ENCODE results near the gene RNF223. TPM values are rescaled to one million over a fixed set of nuclear protein-coding genes. Genes with fewer than 3 reads are reported as not detected.
"Not testable (repeated sequence)": the region's sequence is repeated elsewhere in the genome, so short reads cannot be mapped to it uniquely, and the experiment has no call there.

RNF223 gene
- total RNA-seq, 1 donor from 2014 or later, result not detected

- intact Hi-C loops (cut with DNase I), result no loop called here
- DNase-seq (ENCODE audit: low spot score), result no peak
Measured at GRCh38 chr1:1040004-1040991, 33.8 kb downstream of the RNF223 start.

- DNase-seq (ENCODE audit: low spot score), result no peak
- intact Hi-C loops (cut with DNase I), result no loop called here
Measured at GRCh38 chr1:1039145-1039910, 34.8 kb downstream of the RNF223 start.

- DNase-seq (ENCODE audit: low spot score), result no peak
- intact Hi-C loops (cut with DNase I), result no loop called here
Measured at GRCh38 chr1:1038694-1039093, 35.4 kb downstream of the RNF223 start.

GRCh38 chr1:1037366-1038327 lies 36.5 kb downstream of the RNF223 start:
- intact Hi-C loops (cut with DNase I), result no loop called here
- no peak for DNase-seq (ENCODE audit: low spot score)

GRCh38 chr1:1035291-1035943 lies 38.7 kb downstream of the RNF223 start:
- intact Hi-C loops (cut with DNase I), result no loop called here

GRCh38 chr1:1034439-1034781 lies 39.7 kb downstream of the RNF223 start:
- no peak for DNase-seq (ENCODE audit: low spot score)
- intact Hi-C loops (cut with DNase I), result no loop called here

More at GRCh38 chr1:1035291-1035943, 38.7 kb downstream of the RNF223 start:
- no peak for DNase-seq (ENCODE audit: low spot score)

- intact Hi-C loops (cut with DNase I), result loop anchor here (2.0 kb wide), 1 partner anchor 29 kb away; no protein-coding TSS in a partner anchor
- DNase-seq (ENCODE audit: low spot score), result no peak
Measured at GRCh38 chr1:1033731-1034438, 40.2 kb downstream of the RNF223 start.

GRCh38 chr1:1033009-1033587 lies 41.0 kb downstream of the RNF223 start:
- intact Hi-C loops (cut with DNase I), result loop anchor here (2.0 kb wide), 1 partner anchor 30 kb away; no protein-coding TSS in a partner anchor

GRCh38 chr1:1032424-1032823 lies 41.7 kb downstream of the RNF223 start:
- no peak for DNase-seq (ENCODE audit: low spot score)
- intact Hi-C loops (cut with DNase I), result loop anchor here (2.0 kb wide), 1 partner anchor 30 kb away; no protein-coding TSS in a partner anchor

More at GRCh38 chr1:1033009-1033587, 41.0 kb downstream of the RNF223 start:
- no peak for DNase-seq (ENCODE audit: low spot score)

- intact Hi-C loops (cut with DNase I), result loop anchor here (2.0 kb wide), 1 partner anchor 31 kb away; no protein-coding TSS in a partner anchor
- no peak for DNase-seq (ENCODE audit: low spot score)
Measured at GRCh38 chr1:1031659-1032235, 42.4 kb downstream of the RNF223 start.

GRCh38 chr1:1030867-1031658 lies 43.0 kb downstream of the RNF223 start:
- intact Hi-C loops (cut with DNase I); DNase-seq (ENCODE audit: low spot score): not testable (repeated sequence)

GRCh38 chr1:1027791-1028190 lies 46.3 kb downstream of the RNF223 start:
- DNase-seq (ENCODE audit: low spot score), result no peak
- intact Hi-C loops (cut with DNase I), result no loop called here

- intact Hi-C loops (cut with DNase I), result no loop called here
- no peak for DNase-seq (ENCODE audit: low spot score)
Measured at GRCh38 chr1:1026599-1027413, 47.3 kb downstream of the RNF223 start.

- no peak for DNase-seq (ENCODE audit: low spot score)
- intact Hi-C loops (cut with DNase I), result no loop called here
Measured at GRCh38 chr1:1025730-1026129, 48.4 kb downstream of the RNF223 start.
